Right atrium auricular region (tissue), 2 donors: ENCODE data around the gene CEACAM19. TPM values are rescaled to one million over a fixed set of nuclear protein-coding genes. Genes with fewer than 3 reads are reported as not detected.
"Not testable (repeated sequence)": the region's sequence is repeated elsewhere in the genome, so short reads cannot be mapped to it uniquely, and the experiment has no call there.

Experiments used
- DNase-seq: peaks from one replicate; pipeline ENCODE4 v3.0.0-alpha.2; 2019; ENCODE audit warnings: low spot score
- H3K27ac ChIP-seq, 2 donors: fragments of 200-600 bp; sonication (generic); 1 replicate in 1 of 2; 2 replicates in 1 of 2; pipeline ENCODE4 v1.5.1; 2016 to 2019
- H3K27me3 ChIP-seq, 2 donors: fragments of 200-600 bp; sonication (generic); one replicate each; pipeline versions ENCODE4 v1.5.1 to v1.6.0; 2017 to 2019
- H3K36me3 ChIP-seq: fragments of 200-600 bp; sonication (generic); one replicate; pipeline ENCODE4 v1.5.1; 2016
- H3K4me1 ChIP-seq, 2 donors: fragments of 200-600 bp; sonication (generic); one replicate each; pipeline versions ENCODE4 v1.5.1 to v1.6.0; 2017 to 2019
- H3K4me3 ChIP-seq, 2 donors: fragments of 200-600 bp; sonication (generic); 1 replicate in 1 of 2; 2 replicates in 1 of 2; pipeline ENCODE4 v1.5.1; 2017 to 2019; ENCODE audit warnings: mild to moderate bottlenecking in 1 of 2, moderate library complexity in 1 of 2
- H3K9me3 ChIP-seq, 2 donors: fragments of 200-600 bp; sonication (generic); one replicate each; pipeline ENCODE4 v1.5.1; 2019
- CTCF ChIP-seq, 2 donors: fragments of 200-600 bp; sonication (generic); IDR thresholded peaks; one replicate each; pipeline ENCODE4 v1.5.1; 2019; ENCODE audit warnings: antibody characterized with exemption in 2 of 2
- total RNA-seq, 2 donors: library from RNA; depleted of rRNA; stranded (reverse); fragments of >200 nt; gene quantifications; one replicate each; pipeline ENCODE4 v1.1.0, GENCODE V29; 2016

CEACAM19 gene
- total RNA-seq, 2 donors from 2014 or later, result 2.3 to 3.1 TPM

DNA sequence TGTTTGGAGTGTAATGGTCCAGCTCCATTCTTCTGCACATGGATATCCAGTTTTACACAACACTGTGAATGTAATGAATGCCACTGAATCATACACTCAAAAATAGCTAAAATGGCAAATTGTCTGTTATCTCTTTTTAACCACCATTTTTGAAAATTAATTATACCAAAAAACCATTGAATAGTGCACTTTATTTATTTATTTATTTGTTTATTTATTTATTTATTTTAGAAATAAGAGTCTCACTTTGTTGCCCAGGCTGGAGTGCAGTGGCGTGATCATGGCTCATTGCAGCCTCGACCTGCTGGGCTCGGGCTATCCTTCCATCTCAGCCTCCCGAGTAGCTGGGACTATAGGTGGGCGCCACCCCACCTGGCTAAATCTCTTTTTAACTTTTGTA lies 7.3 kb upstream of the CEACAM19 start:
- Histone ChIP-seq H3K27me3 (no peaks in the 10 kb centered on the region), H3K4me3 (no peak overlapping the region), H3K36me3 (peaks cover 45% of the 10 kb centered on the region), H3K4me1 (no peaks in the 10 kb centered on the region), H3K9me3 (no peaks in the 10 kb centered on the region), H3K27ac (no peak overlapping the region)
- no peak for TF ChIP-seq CTCF (IDR thresholded peaks at IDR 0.05)
- DNase-seq, result no peak

DNA sequence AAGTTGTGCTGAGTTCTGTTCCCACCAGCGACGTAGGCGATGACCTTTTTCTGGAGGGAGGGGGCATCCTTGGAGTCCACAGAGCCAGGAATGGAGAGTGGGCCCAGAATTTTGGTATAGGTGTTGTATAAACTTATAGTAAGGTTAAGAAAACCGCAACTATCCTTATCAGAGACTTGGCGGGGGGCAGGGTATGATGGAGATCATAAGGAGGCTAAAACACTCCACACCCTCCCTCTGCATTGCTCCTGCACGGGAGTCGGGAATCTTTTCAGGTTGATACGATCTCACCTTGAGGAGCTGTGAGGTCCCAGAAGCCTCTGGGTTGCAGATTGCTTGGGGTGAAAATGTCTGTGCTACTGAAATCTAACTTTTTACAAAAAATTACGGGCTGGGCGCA lies 6.3 kb upstream of the CEACAM19 start:
- H3K4me1 ChIP-seq, result no peaks in the 10 kb centered on the region
- TF ChIP-seq CTCF (IDR thresholded peaks at IDR 0.05), result no peak
- no peak overlapping the region for H3K27ac ChIP-seq
- H3K36me3 ChIP-seq, result peaks cover 35% of the 10 kb centered on the region
- no peaks in the 10 kb centered on the region for H3K27me3 ChIP-seq
- no peak overlapping the region for H3K4me3 ChIP-seq
- DNase-seq, result no peak
- H3K9me3 ChIP-seq, result no peaks in the 10 kb centered on the region

DNA sequence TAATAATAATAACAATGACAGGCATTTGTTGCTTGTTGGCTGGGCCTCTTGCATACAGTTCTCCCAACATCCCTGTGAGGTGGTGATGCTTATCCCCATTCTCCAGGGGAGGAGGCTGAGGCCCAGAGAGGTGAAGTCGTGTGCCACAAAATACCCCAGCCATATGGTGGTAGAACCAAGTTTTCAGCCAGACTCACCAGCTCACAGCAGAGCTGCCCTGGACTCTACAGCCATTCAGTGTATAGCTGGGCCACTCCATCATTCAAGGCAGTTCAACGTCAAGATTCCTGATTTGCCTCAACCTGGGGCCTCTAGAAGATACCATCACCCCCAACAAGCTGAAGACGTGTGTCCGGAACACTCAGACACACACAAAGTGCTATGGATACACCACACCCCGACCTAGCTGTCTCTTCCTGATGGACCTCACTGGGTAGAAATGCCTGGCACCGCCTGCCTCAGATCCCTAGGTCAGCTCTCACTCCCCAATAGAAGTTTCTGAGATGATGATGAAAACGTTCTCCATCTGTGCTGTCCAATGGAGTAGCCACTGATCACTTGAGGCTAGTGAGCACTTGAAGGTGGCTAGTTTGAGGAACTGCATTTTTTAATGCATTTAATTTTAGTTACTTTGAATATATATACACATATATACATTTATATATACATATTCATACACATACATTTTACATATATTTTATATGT lies 4.3 kb upstream of the CEACAM19 start:
- Histone ChIP-seq H3K4me3 (no peak overlapping the region), H3K4me1 (no peaks in the 10 kb centered on the region), H3K9me3 (no peaks in the 10 kb centered on the region), H3K27ac (no peak overlapping the region), H3K27me3 (no peaks in the 10 kb centered on the region), H3K36me3 (peaks cover 14% of the 10 kb centered on the region)
- DNase-seq, result no peak
- no peak for TF ChIP-seq CTCF (IDR thresholded peaks at IDR 0.05)

GRCh38 chr19:44668985-44669764 lies 2.1 kb upstream of the CEACAM19 start:
- TF ChIP-seq CTCF (IDR thresholded peaks at IDR 0.05), result no peak
- no peaks in the 10 kb centered on the region for H3K36me3 ChIP-seq
- no peak for DNase-seq
- no peak overlapping the region for H3K4me3 ChIP-seq
- no peaks in the 10 kb centered on the region for H3K4me1 ChIP-seq
- H3K27me3 ChIP-seq, result no peaks in the 10 kb centered on the region
- H3K27ac ChIP-seq, result no peak overlapping the region
- H3K9me3 ChIP-seq, result no peaks in the 10 kb centered on the region

DNA sequence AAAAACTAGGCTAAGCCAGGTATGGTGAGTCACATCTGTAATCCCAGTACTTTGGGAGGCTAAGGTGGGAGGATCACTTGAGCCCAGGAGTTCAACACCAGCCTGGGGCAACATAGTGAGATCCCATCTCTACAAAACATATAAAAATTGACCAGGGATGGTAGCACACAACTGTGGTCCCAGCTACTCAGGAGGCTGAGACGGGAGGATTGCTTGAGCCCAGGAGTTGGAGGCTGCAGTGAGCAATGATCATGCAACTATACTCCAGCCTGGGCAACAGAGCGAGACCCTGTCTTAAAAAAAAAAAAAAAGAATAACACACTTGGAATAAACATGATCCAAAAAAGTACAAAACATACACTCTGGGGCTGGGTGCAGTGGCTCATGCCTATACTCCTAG lies 1.3 kb upstream of the CEACAM19 start:
- not testable (repeated sequence) for H3K27me3 ChIP-seq, H3K9me3 ChIP-seq, H3K27ac ChIP-seq, DNase-seq, H3K4me1 ChIP-seq, H3K4me3 ChIP-seq, H3K36me3 ChIP-seq

DNA sequence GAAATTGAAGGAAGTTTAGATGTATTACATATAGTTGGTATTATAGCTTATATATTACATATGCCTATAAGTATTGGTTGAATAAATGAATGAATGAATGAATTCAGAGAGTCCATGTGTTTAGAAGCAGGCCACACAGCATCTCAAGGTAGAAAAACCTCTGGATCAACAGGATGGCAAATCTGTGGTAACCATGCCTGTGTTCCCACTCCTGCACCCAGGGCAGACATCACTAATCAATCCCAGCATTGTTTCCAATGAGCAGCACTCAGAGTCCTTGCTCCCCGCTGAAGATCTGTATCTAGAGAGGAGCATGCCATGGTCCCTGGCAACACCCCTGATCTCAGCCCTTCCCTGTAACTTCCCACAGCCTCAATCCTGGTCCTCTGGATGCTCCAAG lies 944 bp downstream of the CEACAM19 start:
- no peaks in the 10 kb centered on the region for H3K9me3 ChIP-seq
- no peak overlapping the region for H3K27ac ChIP-seq
- no peak for DNase-seq
- no peaks in the 10 kb centered on the region for H3K27me3 ChIP-seq
- no peak overlapping the region for H3K4me3 ChIP-seq
- H3K36me3 ChIP-seq, result no peaks in the 10 kb centered on the region
- H3K4me1 ChIP-seq, result no peaks in the 10 kb centered on the region
- TF ChIP-seq CTCF (IDR thresholded peaks at IDR 0.05), result no peak
